Subcutaneous adipose tissue (tissue), 4 donors: Measurements from ENCODE around the gene FZD2. TPM values are rescaled to one million over a fixed set of nuclear protein-coding genes. Genes with fewer than 3 reads are reported as not detected.

Source experiments
- total RNA-seq, 4 donors: library from RNA; depleted of rRNA; stranded (reverse); fragments of >200 nt; gene quantifications; one replicate each; pipeline ENCODE4 v1.1.0, GENCODE V29; 2016
- TF ChIP-seq, protein P1 (sequence below): fragments of 450-650 bp; IDR thresholded peaks from one replicate; pipeline ENCODE4 v1.5.1; 2016; ENCODE audit warnings: low read depth, mild to moderate bottlenecking, control low read depth, antibody characterized with exemption, moderate library complexity

FZD2 gene
- total RNA-seq, 4 donors from 2014 or later, result 0.75 to 5.6 (median 1.6) TPM

DNA sequence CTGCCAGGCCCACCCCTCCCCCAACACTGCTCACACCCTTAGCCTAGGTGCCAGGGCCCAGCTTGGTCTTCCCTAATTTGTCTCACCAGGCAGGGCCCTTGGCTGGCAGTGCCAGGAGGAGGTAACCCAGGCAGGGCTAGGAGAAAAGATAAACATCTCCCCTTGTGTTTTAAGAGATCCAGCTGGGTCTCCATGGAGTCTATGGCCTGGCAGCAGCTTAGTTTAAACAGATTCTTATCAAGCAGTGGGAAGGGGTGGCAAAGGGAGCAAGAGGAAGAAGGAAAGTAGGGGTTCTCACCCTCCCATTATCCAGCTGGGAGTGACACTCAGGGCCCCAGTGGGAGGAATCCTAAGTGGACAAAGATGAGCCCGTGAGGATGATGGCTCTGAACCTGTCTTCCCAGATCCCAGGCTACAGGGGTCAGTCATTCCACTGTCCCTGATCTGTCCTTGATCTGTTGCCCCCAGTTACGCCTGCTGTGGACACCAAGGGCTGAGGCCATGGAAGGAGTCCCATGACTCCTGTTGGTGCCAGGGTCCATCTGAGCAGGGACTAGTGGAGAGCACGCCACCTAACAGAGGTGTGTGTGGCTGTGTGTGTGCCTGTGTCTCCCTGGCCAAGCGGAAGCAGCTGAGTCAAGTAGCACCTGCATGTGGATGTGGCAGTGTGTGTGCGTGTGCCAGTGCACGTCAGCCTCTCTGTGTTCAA, 51.6 kb downstream of the FZD2 start:
- TF ChIP-seq, protein P1, sequence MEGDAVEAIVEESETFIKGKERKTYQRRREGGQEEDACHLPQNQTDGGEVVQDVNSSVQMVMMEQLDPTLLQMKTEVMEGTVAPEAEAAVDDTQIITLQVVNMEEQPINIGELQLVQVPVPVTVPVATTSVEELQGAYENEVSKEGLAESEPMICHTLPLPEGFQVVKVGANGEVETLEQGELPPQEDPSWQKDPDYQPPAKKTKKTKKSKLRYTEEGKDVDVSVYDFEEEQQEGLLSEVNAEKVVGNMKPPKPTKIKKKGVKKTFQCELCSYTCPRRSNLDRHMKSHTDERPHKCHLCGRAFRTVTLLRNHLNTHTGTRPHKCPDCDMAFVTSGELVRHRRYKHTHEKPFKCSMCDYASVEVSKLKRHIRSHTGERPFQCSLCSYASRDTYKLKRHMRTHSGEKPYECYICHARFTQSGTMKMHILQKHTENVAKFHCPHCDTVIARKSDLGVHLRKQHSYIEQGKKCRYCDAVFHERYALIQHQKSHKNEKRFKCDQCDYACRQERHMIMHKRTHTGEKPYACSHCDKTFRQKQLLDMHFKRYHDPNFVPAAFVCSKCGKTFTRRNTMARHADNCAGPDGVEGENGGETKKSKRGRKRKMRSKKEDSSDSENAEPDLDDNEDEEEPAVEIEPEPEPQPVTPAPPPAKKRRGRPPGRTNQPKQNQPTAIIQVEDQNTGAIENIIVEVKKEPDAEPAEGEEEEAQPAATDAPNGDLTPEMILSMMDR, result no peak

DNA sequence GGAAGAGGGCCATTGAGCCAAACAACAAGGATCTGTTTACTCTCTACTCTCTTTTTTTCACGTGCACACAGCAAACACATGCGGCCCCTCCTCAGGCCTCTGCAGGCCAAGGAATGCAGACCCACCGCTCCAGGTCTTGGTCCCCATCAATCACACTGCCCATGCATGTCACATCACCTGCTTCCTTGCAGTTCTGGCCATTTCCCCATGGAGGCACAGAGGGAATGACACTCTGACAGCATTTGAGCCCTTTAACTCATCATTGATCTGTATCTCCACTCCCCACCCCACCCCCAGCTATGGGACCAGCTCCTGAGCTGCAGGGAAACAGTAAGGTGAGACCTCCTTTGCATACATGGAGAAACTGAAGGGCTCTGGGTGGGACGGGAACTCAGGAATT, 53.0 kb downstream of the FZD2 start:
- TF ChIP-seq, protein P1, result no peak

Other genes starting within 250 kb of the FZD2 start
- under 1 TPM in 1 of 4 donors, not detected in 3; 0.51 TPM for gene RUNDC3A, start 248.9 kb upstream of the FZD2 start, total RNA-seq
- gene SLC25A39, start 232.7 kb upstream of the FZD2 start, total RNA-seq, result 10 to 100 TPM; 35.7 to 55.4 (median 42.5) TPM
- 100 to 1,000 TPM; 201 to 823 (median 325) TPM for gene GRN, start 212.2 kb upstream of the FZD2 start, total RNA-seq
- gene FAM171A2, start 193.6 kb upstream of the FZD2 start, total RNA-seq, result 1 to 10 TPM in 2 of 4 donors, under 1 TPM in 2; 0.66 to 6.2 (median 1.1) TPM
- gene ITGA2B, start 167.8 kb upstream of the FZD2 start, total RNA-seq, result under 1 TPM in 3 of 4 donors, not detected in 1; 0.44 to 0.65 (median 0.57) TPM
- 10 to 100 TPM; 33.8 to 49.3 (median 39.1) TPM for gene GPATCH8, start 54.1 kb upstream of the FZD2 start, total RNA-seq
- under 1 TPM in 1 of 4 donors, not detected in 3; 0.33 TPM for gene MEIOC, start 99.0 kb downstream of the FZD2 start, total RNA-seq
- 10 to 100 TPM; 12.9 to 20.7 (median 14.0) TPM for gene CCDC43, start 132.3 kb downstream of the FZD2 start, total RNA-seq
- gene DBF4B, start 151.2 kb downstream of the FZD2 start, total RNA-seq, result 1 to 10 TPM; 2.4 to 5.9 (median 4.5) TPM
- gene ADAM11, start 201.5 kb downstream of the FZD2 start, total RNA-seq, result under 1 TPM in 3 of 4 donors, not detected in 1; 0.17 to 0.88 (median 0.57) TPM